Measurements from ENCODE around the gene PODXL. TPM values are rescaled to one million over a fixed set of nuclear protein-coding genes. Genes with fewer than 3 reads are reported as not detected.
A peak's percentile ranks its signal among the peaks of the same experiment; 100 is the strongest.

Gene PODXL
- total RNA-seq, 1 experiment from 2014 or later, result 727 TPM

GRCh38 chr7:131525820-131526219 lies 30.6 kb downstream of the PODXL start:
- peaks cover 28 to 53% (median 40%) of the 10 kb centered on the region in 3 experiments for H3K36me3 Mint-ChIP-seq (ENCODE audit: insufficient read depth in 1 of 3, low read depth in 3 of 3)
- H4K20me1 ChIP-seq (ENCODE audit: control insufficient read depth, insufficient read depth, insufficient read length), result no peaks in the 10 kb centered on the region
- WGBS (ENCODE audit: extremely low coverage, insufficient read length, low lambda C conversion rate), result no CpG with 5 or more reads among the region's 2 CpGs
- DNase-seq, result no peak
- no peak for TF ChIP-seq CTCF (conservative IDR thresholded peaks at IDR 0.05)
- H3K18ac ChIP-seq (ENCODE audit: insufficient read length, low read depth, low read length), result no peak overlapping the region
- H3K27me3 Mint-ChIP-seq (ENCODE audit: low read depth), result no peaks in the 10 kb centered on the region
- no peak overlapping the region for H2AFZ ChIP-seq (ENCODE audit: low read length)
- no peak overlapping the region for H2BK12ac ChIP-seq (ENCODE audit: insufficient read length, low read depth, low read length)
- no peak overlapping the region for H3K4me3 Mint-ChIP-seq
- peaks cover 80% of the 10 kb centered on the region for H3K79me2 ChIP-seq (ENCODE audit: insufficient read depth, low read length)
- H2BK120ac ChIP-seq (ENCODE audit: low read depth, low read length, poor library complexity, severe bottlenecking), result no peak overlapping the region
- H3K27ac Mint-ChIP-seq, result peak overlapping the region in 1 of 3 experiments; percentile 73; a peak in 2 of 7 replicates
- peaks cover 14% of the 10 kb centered on the region; the same call in 1 of the 2 replicates for H3K4me1 ChIP-seq (ENCODE audit: insufficient read depth, low read length)
- H4K91ac ChIP-seq (ENCODE audit: insufficient read length, low read depth, low read length), result no peak overlapping the region
- no peak overlapping the region for H3K4me2 ChIP-seq (ENCODE audit: insufficient read depth, insufficient read length, low read length)
- H3K23ac ChIP-seq (ENCODE audit: insufficient read length, low read depth, low read length), result no peak overlapping the region
- H2BK15ac ChIP-seq (ENCODE audit: low read depth, low read length), result no peak overlapping the region
- no peak overlapping the region for H2BK5ac ChIP-seq (ENCODE audit: insufficient read length, low read length)
- H3K56ac ChIP-seq (ENCODE audit: insufficient read length, low read depth, low read length), result no peak overlapping the region
- H3K4me1 Mint-ChIP-seq, result peaks cover 73 to 79% of the 10 kb centered on the region in 2 experiments
- no peak overlapping the region for H3K4ac ChIP-seq (ENCODE audit: low read depth, low read length)
- H4K8ac ChIP-seq (replicated peaks; ENCODE audit: insufficient read length, low read depth, low read length), result no peak overlapping the region
- H3K27ac ChIP-seq (ENCODE audit: insufficient read length, low read depth, low read length), result no peak overlapping the region
- H3K9me3 Mint-ChIP-seq, result no peaks in the 10 kb centered on the region
- H2AK5ac ChIP-seq (ENCODE audit: insufficient read length, low read length), result no peak overlapping the region
- no peak overlapping the region for H3T11ph ChIP-seq (ENCODE audit: low read length)
- no peaks in the 10 kb centered on the region for H3K27me3 ChIP-seq (ENCODE audit: insufficient read depth, low read length)
- H3K14ac ChIP-seq (ENCODE audit: insufficient read depth, low read length), result no peak overlapping the region
- H4K5ac ChIP-seq (ENCODE audit: insufficient read length, low read depth, low read length), result no peak overlapping the region
- H3K9me3 ChIP-seq (ENCODE audit: control insufficient read depth, low read depth, low read length), result no peaks in the 10 kb centered on the region
- H3K23me2 ChIP-seq (ENCODE audit: insufficient read length, low read depth, low read length, poor library complexity, severe bottlenecking), result no peaks in the 10 kb centered on the region
- peaks cover 3% of the 10 kb centered on the region for H3K79me1 ChIP-seq (ENCODE audit: insufficient read depth, low read depth, low read length, poor library complexity, severe bottlenecking)
- H3K9ac ChIP-seq (ENCODE audit: extremely low read depth, insufficient read length, low read length), result no peak overlapping the region
- no peak overlapping the region for H2BK20ac ChIP-seq (ENCODE audit: low read depth, low read length, poor library complexity, severe bottlenecking)
